GM12873 (cell line): Measurements from ENCODE around the gene PCNX2.

ENCODE experiments used
- CTCF ChIP-seq: IDR thresholded peaks from 2 replicates; pipeline ENCODE4 v1.5.1; 2012; ENCODE audit warnings: low read depth, mild to moderate bottlenecking, moderate library complexity, low read length, control low read depth; ENCODE audit not compliant: insufficient read depth; ENCODE audit errors: missing control alignments

The PCNX2 gene

GRCh38 chr1:233006108-233006507, 289.4 kb downstream of the PCNX2 start:
- TF ChIP-seq CTCF = no peak

- no peak for TF ChIP-seq CTCF
These were observed 289.8 kb downstream of the PCNX2 start for GRCh38 chr1:233005703-233006102.

GRCh38 chr1:233005156-233005555, 290.4 kb downstream of the PCNX2 start:
- no peak for TF ChIP-seq CTCF

GRCh38 chr1:233004451-233004850, 291.1 kb downstream of the PCNX2 start:
- TF ChIP-seq CTCF = no peak

- no peak for TF ChIP-seq CTCF
These were observed 295.4 kb downstream of the PCNX2 start for GRCh38 chr1:232999956-233000625.

- no peak for TF ChIP-seq CTCF
These were observed 296.9 kb downstream of the PCNX2 start for GRCh38 chr1:232998646-232999045.

- no peak for TF ChIP-seq CTCF
These were observed 297.4 kb downstream of the PCNX2 start for GRCh38 chr1:232998138-232998537.
